Hepatocyte (in vitro differentiated cells): Measurements from ENCODE around the gene FIS1.

Experiments used
- CTCF ChIP-seq: fragments of 200-600 bp; sonication (generic); IDR thresholded peaks from 2 replicates; pipeline ENCODE4 v1.5.1; 2016; ENCODE audit warnings: antibody characterized with exemption, mild to moderate bottlenecking; ENCODE audit not compliant: poor library complexity
- EZH2 ChIP-seq: fragments of 200-600 bp; sonication (generic); IDR thresholded peaks from 2 replicates; pipeline ENCODE4 v1.6.1; 2016; ENCODE audit warnings: antibody characterized with exemption, mild to moderate bottlenecking, borderline replicate concordance
- EZH2phosphoT487 ChIP-seq: fragments of 200-600 bp; sonication (generic); IDR thresholded peaks from one replicate; pipeline ENCODE4 v1.6.1; 2018; ENCODE audit warnings: antibody characterized with exemption, mild to moderate bottlenecking, low read depth, moderate library complexity; ENCODE audit not compliant: unreplicated experiment, severe bottlenecking

DNA sequence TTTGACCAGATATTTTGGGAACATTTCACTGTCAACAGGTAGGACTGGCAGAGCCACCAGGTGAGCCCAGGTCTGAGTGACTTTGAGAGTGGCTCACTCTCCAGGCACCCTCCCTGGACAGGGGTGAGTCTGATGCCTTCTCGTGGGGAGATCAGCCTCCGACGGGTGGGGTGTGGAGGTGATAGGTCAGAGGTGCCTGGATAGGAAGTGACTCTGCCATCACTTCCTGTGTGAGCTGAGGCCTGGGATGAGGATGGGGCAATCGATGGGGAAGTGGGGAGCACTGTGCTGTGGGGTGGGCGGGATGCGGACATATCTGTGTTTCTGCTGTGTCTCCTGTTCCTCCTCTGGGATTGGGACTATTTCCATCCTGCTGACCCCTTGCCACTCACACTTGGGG, 42.2 kb upstream of the FIS1 start:
- no peak for TF ChIP-seq CTCF
- TF ChIP-seq EZH2, result no peak
- no peak for TF ChIP-seq EZH2phosphoT487
